K562 (cell line): ENCODE results near the gene CKLF. TPM values are rescaled to one million over a fixed set of nuclear protein-coding genes. Genes with fewer than 3 reads are reported as not detected.
A peak's percentile ranks its signal among the peaks of the same experiment; 100 is the strongest.

Experiments
- ARHGAP35 ChIP-seq: fragments of 450-650 bp; IDR thresholded peaks from 2 replicates; pipeline ENCODE4 v1.6.1; 2018; ENCODE audit not compliant: partially characterized antibody
- CBFA2T3 ChIP-seq: fragments of 450-650 bp; IDR thresholded peaks from 2 replicates; pipeline ENCODE4 v1.6.1; 2017
- EGR1 ChIP-seq: fragments of 450-650 bp; conservative IDR thresholded peaks from 2 replicates; pipeline ENCODE4 v1.6.1; 2017; ENCODE audit warnings: mild to moderate bottlenecking
- ELF1 ChIP-seq: fragments of 200-800 bp; sonication (Bioruptor generic); IDR thresholded peaks from 2 replicates; pipeline ENCODE4 v1.6.1; 2016; ENCODE audit warnings: missing genetic modification characterization, missing compliant biosample characterization
- EWSR1 ChIP-seq: fragments of 450-650 bp; IDR thresholded peaks from 2 replicates; pipeline ENCODE4 v1.6.1; 2018; ENCODE audit warnings: borderline replicate concordance, mild to moderate bottlenecking, low read depth, moderate library complexity; ENCODE audit not compliant: partially characterized antibody
- FOXJ2 ChIP-seq: fragments of 200-800 bp; sonication (Bioruptor generic); IDR thresholded peaks from 2 replicates; pipeline ENCODE4 v1.6.1; 2016; ENCODE audit warnings: missing genetic modification characterization, missing compliant biosample characterization
- GATAD2B ChIP-seq: fragments of 450-650 bp; IDR thresholded peaks from 2 replicates; pipeline ENCODE4 v1.6.1; 2017; ENCODE audit warnings: mild to moderate bottlenecking, borderline replicate concordance
- HDAC2 ChIP-seq: fragments of 450-650 bp; IDR thresholded peaks from 2 replicates; pipeline ENCODE4 v1.6.1; 2016; ENCODE audit warnings: mild to moderate bottlenecking
- HLTF ChIP-seq: fragments of 450-650 bp; IDR thresholded peaks from 2 replicates; pipeline ENCODE4 v1.6.1; 2016
- KDM1A ChIP-seq, 2 experiments: fragments of 450-650 bp; IDR thresholded peaks; 2 replicates each; pipeline ENCODE4 v1.6.1; 2016; ENCODE audit warnings: mild to moderate bottlenecking in 2 of 2
- MAFG ChIP-seq: fragments of 450-650 bp; conservative IDR thresholded peaks from 2 replicates; pipeline ENCODE4 v1.6.1; 2016; ENCODE audit warnings: missing genetic modification characterization, missing compliant biosample characterization
- MAFK ChIP-seq: IDR thresholded peaks from 2 replicates; pipeline ENCODE4 v1.6.1; 2011; ENCODE audit warnings: low read length, improper control_type of control experiment
- MEF2D ChIP-seq: conservative IDR thresholded peaks from 2 replicates; pipeline ENCODE4 v1.6.1; 2016; ENCODE audit warnings: low read depth, missing genetic modification characterization, missing compliant biosample characterization
- NRF1 ChIP-seq, 2 experiments: fragments of 450-650 bp; IDR thresholded peaks in 1 of 2; conservative IDR thresholded peaks in 1 of 2; 2 replicates each; pipeline ENCODE4 v1.6.1; 2014; ENCODE audit warnings: mild to moderate bottlenecking in 2 of 2
- RBFOX2 ChIP-seq: fragments of 200-400 bp; formaldehyde crosslinking; IDR thresholded peaks from 2 replicates; pipeline ENCODE4 v1.6.1; 2017; ENCODE audit warnings: low read depth, mild to moderate bottlenecking, low read length, moderate library complexity
- RBM34 ChIP-seq: fragments of 200-400 bp; formaldehyde crosslinking; IDR thresholded peaks from 2 replicates; pipeline ENCODE4 v1.6.1; 2018; ENCODE audit warnings: low read length, borderline replicate concordance; ENCODE audit not compliant: insufficient read depth
- SETDB1 ChIP-seq: IDR thresholded peaks from one replicate; pipeline ENCODE4 v1.6.1; 2012; ENCODE audit warnings: low read length, control low read depth, inconsistent platforms
- SIN3B ChIP-seq: fragments of 450-650 bp; IDR thresholded peaks from 2 replicates; pipeline ENCODE4 v1.6.1; 2017; ENCODE audit warnings: low read depth, mild to moderate bottlenecking, moderate library complexity
- STAT5B ChIP-seq: fragments of 250-450 bp; sonication (Bioruptor Pico); IDR thresholded peaks from 2 replicates; pipeline ENCODE4 v1.8.0; 2021; ENCODE audit warnings: mild to moderate bottlenecking, inconsistent platforms
- ZBTB17 ChIP-seq: fragments of 450-650 bp; formaldehyde crosslinking; IDR thresholded peaks from 2 replicates; pipeline ENCODE4 v1.4.0; 2020; ENCODE audit warnings: mild to moderate bottlenecking
- ZNF146 ChIP-seq: IDR thresholded peaks from one replicate; pipeline ENCODE4 v1.6.1; 2018; ENCODE audit warnings: missing compliant biosample characterization; ENCODE audit not compliant: unreplicated experiment
- ZNF324 ChIP-seq: fragments of 250-450 bp; sonication (Bioruptor Pico); IDR thresholded peaks from 2 replicates; pipeline ENCODE4 v1.4.0; 2020; ENCODE audit warnings: mild to moderate bottlenecking
- ZNF589 ChIP-seq: fragments of 200-800 bp; sonication (Bioruptor generic); IDR thresholded peaks from 2 replicates; pipeline ENCODE4 v1.6.1; 2016; ENCODE audit warnings: low read depth, missing genetic modification characterization, missing compliant biosample characterization
- polyA plus RNA-seq, 8 experiments: library from polyadenylated mRNA; depleted of rRNA in 4 of 8; stranded (reverse) in 5 of 8; unstranded in 3 of 8; fragments of >200 nt; fragmentation: Nextera tagmentation in 2 of 8; fragmentation: Illumina TruSeq in 1 of 8; extraction: Ambion mirVana in 2 of 8; extraction: Trizol in 1 of 8; gene quantifications; 2 replicates each; pipeline versions ENCODE4 v1.2.1 to v1.2.3, GENCODE V29; 2011 to 2014; ENCODE audit warnings: inconsistent platforms in 1 of 8, missing spikeins in 1 of 8
- total RNA-seq, 7 experiments: library from RNA; depleted of rRNA in 6 of 7; stranded (reverse); fragments of >200 nt in 6 of 7; fragmentation: Illumina TruSeq in 2 of 7; extraction: Trizol in 2 of 7; gene quantifications; 2 replicates each; pipeline versions ENCODE4 v1.2.1 to v1.2.3, GENCODE V29; 2011 to 2021; ENCODE audit warnings: low replicate concordance in 1 of 7
- TF ChIP-seq, protein P1 (sequence below), 2 experiments: fragments of 450-650 bp; IDR thresholded peaks; 2 replicates each; pipeline ENCODE4 v1.6.1; 2016
- TF ChIP-seq, protein P2 (sequence below): IDR thresholded peaks from 2 replicates; pipeline ENCODE4 v1.6.1; 2011; ENCODE audit not compliant: insufficient read length; ENCODE audit errors: extremely low read depth
- TF ChIP-seq, protein P3 (sequence below): fragments of 250-450 bp; sonication (Bioruptor Pico); IDR thresholded peaks from 2 replicates; pipeline ENCODE4 v1.4.0; 2020; ENCODE audit warnings: mild to moderate bottlenecking, moderate library complexity, borderline replicate concordance

The CKLF gene
- total and polyA plus RNA-seq, 9 of the 15 experiments (the other 6 are each of a cell fraction or from before 2014, with no cell fraction given): 84.8 to 322 (median 118) TPM

DNA sequence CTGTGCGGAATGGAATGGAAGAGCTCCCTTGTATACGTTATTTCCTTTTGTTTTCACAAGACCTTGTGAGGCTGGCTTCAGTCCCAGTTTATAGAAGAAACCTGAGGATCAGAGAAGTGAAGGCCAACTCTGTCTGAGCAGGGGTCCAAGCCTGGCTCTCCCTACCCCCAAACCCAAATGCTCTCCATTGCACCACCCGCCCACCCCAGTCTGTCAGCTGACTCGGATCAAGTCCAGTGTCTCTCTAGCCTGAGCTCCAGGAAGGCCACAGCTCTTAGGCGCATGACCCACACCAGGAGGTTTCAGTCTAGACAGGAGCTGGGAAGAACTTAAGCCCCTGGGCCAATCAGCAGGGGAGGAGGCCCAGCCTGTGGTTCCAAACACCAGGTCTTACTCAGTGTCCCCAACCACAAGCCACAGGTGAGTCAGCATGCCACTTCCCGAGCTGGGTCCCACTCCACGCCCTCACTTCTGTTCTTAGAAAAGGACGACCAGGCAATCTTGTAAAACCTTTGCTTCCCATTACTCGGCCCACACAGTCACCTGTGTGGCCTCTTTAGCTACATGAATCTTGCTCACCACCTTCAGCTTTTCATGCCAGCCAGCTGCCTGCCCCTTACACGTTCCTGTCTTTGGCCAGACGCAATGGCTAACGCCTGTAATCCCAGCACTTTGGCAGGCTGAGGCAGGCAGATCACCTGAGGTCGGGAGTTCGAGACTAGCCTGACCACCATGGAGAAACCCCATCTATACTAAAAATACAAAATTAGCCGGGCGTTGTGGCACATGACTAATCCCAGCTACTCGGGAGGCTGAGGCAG lies 30.2 kb upstream of the CKLF start (continued):
- TF ChIP-seq ZBTB17 (CRISPR knock-in tag): no peak
- TF ChIP-seq, protein P1, sequence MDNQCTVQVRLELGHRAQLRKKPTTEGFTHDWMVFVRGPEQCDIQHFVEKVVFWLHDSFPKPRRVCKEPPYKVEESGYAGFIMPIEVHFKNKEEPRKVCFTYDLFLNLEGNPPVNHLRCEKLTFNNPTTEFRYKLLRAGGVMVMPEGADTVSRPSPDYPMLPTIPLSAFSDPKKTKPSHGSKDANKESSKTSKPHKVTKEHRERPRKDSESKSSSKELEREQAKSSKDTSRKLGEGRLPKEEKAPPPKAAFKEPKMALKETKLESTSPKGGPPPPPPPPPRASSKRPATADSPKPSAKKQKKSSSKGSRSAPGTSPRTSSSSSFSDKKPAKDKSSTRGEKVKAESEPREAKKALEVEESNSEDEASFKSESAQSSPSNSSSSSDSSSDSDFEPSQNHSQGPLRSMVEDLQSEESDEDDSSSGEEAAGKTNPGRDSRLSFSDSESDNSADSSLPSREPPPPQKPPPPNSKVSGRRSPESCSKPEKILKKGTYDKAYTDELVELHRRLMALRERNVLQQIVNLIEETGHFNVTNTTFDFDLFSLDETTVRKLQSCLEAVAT (IDR thresholded peaks at IDR 0.05): peak in 1 of 2 experiments; percentile 72; a peak in 2 of 4 replicates
- TF ChIP-seq HDAC2: no peak
- TF ChIP-seq NRF1 (conservative IDR thresholded peaks at IDR 0.05 in 1 of 2, IDR thresholded peaks at IDR 0.05 in 1 of 2): peak; percentile 19 to 30; a peak in 1 of 4 replicates
- TF ChIP-seq ZNF146 (CRISPR knock-in tag): no peak
- no peak for TF ChIP-seq KDM1A (IDR thresholded peaks at IDR 0.05)
- TF ChIP-seq, protein P2, sequence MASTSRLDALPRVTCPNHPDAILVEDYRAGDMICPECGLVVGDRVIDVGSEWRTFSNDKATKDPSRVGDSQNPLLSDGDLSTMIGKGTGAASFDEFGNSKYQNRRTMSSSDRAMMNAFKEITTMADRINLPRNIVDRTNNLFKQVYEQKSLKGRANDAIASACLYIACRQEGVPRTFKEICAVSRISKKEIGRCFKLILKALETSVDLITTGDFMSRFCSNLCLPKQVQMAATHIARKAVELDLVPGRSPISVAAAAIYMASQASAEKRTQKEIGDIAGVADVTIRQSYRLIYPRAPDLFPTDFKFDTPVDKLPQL: no peak
- peak; percentile 14; the same call in 1 of the 2 replicates for TF ChIP-seq MAFK
- TF ChIP-seq ELF1 (tag): no peak
- TF ChIP-seq ZNF589: peak; percentile 29; the same call in 1 of the 2 replicates
- no peak for TF ChIP-seq ZNF324 (CRISPR knock-in tag)
- TF ChIP-seq RBFOX2: no peak
- peak; percentile 34; the same call in 1 of the 2 replicates for TF ChIP-seq EGR1
- no peak for TF ChIP-seq SETDB1
- TF ChIP-seq STAT5B (CRISPR knock-in tag): no peak
- no peak for TF ChIP-seq ARHGAP35
- TF ChIP-seq MAFG (tag): no peak
- TF ChIP-seq CBFA2T3: peak; percentile 43; the same call in 1 of the 2 replicates
- no peak for TF ChIP-seq SIN3B
- TF ChIP-seq EWSR1: no peak
- TF ChIP-seq, protein P3, sequence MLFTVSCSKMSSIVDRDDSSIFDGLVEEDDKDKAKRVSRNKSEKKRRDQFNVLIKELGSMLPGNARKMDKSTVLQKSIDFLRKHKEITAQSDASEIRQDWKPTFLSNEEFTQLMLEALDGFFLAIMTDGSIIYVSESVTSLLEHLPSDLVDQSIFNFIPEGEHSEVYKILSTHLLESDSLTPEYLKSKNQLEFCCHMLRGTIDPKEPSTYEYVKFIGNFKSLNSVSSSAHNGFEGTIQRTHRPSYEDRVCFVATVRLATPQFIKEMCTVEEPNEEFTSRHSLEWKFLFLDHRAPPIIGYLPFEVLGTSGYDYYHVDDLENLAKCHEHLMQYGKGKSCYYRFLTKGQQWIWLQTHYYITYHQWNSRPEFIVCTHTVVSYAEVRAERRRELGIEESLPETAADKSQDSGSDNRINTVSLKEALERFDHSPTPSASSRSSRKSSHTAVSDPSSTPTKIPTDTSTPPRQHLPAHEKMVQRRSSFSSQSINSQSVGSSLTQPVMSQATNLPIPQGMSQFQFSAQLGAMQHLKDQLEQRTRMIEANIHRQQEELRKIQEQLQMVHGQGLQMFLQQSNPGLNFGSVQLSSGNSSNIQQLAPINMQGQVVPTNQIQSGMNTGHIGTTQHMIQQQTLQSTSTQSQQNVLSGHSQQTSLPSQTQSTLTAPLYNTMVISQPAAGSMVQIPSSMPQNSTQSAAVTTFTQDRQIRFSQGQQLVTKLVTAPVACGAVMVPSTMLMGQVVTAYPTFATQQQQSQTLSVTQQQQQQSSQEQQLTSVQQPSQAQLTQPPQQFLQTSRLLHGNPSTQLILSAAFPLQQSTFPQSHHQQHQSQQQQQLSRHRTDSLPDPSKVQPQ: no peak
- no peak for TF ChIP-seq RBM34
- TF ChIP-seq GATAD2B: no peak
- TF ChIP-seq FOXJ2 (tag): no peak
- no peak for TF ChIP-seq MEF2D (tag)
- no peak for TF ChIP-seq HLTF
